Prostate gland (tissue), 2 donors: Measurements from ENCODE around the gene VAC14. TPM values are rescaled to one million over a fixed set of nuclear protein-coding genes. Genes with fewer than 3 reads are reported as not detected.

Experiments
- DNase-seq: peaks from one replicate; pipeline ENCODE4 v3.0.0-alpha.2; 2019; ENCODE audit warnings: low spot score
- H3K27ac ChIP-seq, 2 donors: fragments of 200-600 bp; sonication (generic); 2 replicates each; pipeline ENCODE4 v1.5.1; 2017 to 2019
- H3K27me3 ChIP-seq: fragments of 200-600 bp; sonication (generic); replicated peaks from 2 replicates; pipeline ENCODE4 v1.5.1; 2019; ENCODE audit not compliant: insufficient read depth
- H3K36me3 ChIP-seq, 2 donors: fragments of 200-600 bp; sonication (generic); 1 replicate in 1 of 2; 2 replicates in 1 of 2; pipeline versions ENCODE4 v1.5.1 to v1.8.1; 2017 to 2019
- H3K4me1 ChIP-seq: fragments of 200-600 bp; sonication (generic); replicated peaks from 2 replicates; pipeline ENCODE4 v1.5.1; 2019
- H3K4me3 ChIP-seq, 2 donors: fragments of 200-600 bp; sonication (generic); 2 replicates each; pipeline ENCODE4 v1.5.1; 2017 to 2019
- H3K9me3 ChIP-seq: fragments of 200-600 bp; sonication (generic); 2 replicates; pipeline ENCODE4 v1.5.1; 2017
- POLR2A ChIP-seq: fragments of 450-650 bp; IDR thresholded peaks from one replicate; pipeline ENCODE4 v1.6.1; 2016; ENCODE audit warnings: antibody characterized with exemption, mild to moderate bottlenecking
- POLR2AphosphoS5 ChIP-seq: sonication (generic); formaldehyde crosslinking; IDR thresholded peaks from one replicate; pipeline ENCODE4 v1.6.1; 2017; ENCODE audit warnings: antibody characterized with exemption
- WGBS: methylation state at CpG from one replicate; pipeline ENCODE4 v1.1.5; 2018; 5-methylcytosine and 5-hydroxymethylcytosine counted together
- intact Hi-C: fragments of 100-400 bp; cut with DNase I; formaldehyde crosslinking; loops from one replicate; pipeline ENCODE4 v1.14.2; 2022
- total RNA-seq, 2 donors: library from RNA; depleted of rRNA; stranded (reverse); fragments of >200 nt; gene quantifications; one replicate each; pipeline ENCODE4 v1.1.0, GENCODE V29; 2016
- TF ChIP-seq, protein P1 (sequence below), 4 experiments: fragments of 200-600 bp in 2 of 4; fragments of 450-650 bp in 2 of 4; sonication (generic) in 2 of 4; IDR thresholded peaks; 1 replicate in 3 of 4; 2 replicates in 1 of 4; pipeline ENCODE4 v1.5.1; 2016 to 2019; ENCODE audit warnings: antibody characterized with exemption in 4 of 4, mild to moderate bottlenecking in 2 of 4, moderate library complexity in 2 of 4

The VAC14 gene
- total RNA-seq, 2 donors from 2014 or later: 30.3 to 66.8 TPM

DNA sequence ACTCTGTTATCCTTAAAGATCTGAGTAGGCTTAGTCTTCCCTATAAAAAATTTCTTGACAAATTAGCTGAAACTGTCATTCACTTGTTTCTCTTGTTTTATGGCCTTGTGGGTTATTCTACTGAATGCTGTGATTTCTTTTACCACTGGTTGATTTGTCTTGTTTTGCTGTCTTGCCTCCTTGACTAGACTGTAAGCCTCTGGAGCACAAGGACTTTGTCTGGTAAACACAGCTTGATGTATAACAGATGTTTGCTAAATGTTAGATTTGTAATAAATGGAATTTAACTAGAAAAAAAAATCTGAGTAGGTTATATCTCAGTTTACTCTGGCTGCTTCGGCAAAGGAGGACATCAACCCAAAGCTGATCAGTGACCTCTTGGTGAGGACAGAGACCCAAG, 21.6 kb downstream of the VAC14 start:
- H3K4me3 ChIP-seq: no peak overlapping the region
- H3K4me1 ChIP-seq: peaks cover 7% of the 10 kb centered on the region
- WGBS: 71% methylated on average over 1 of the region's 1 CpG
- intact Hi-C loops: no loop called here
- no peaks in the 10 kb centered on the region for H3K9me3 ChIP-seq
- no peaks in the 10 kb centered on the region for H3K27me3 ChIP-seq
- no peak overlapping the region for H3K27ac ChIP-seq
- TF ChIP-seq POLR2A (no peak), POLR2AphosphoS5 (no peak)
- TF ChIP-seq, protein P1, sequence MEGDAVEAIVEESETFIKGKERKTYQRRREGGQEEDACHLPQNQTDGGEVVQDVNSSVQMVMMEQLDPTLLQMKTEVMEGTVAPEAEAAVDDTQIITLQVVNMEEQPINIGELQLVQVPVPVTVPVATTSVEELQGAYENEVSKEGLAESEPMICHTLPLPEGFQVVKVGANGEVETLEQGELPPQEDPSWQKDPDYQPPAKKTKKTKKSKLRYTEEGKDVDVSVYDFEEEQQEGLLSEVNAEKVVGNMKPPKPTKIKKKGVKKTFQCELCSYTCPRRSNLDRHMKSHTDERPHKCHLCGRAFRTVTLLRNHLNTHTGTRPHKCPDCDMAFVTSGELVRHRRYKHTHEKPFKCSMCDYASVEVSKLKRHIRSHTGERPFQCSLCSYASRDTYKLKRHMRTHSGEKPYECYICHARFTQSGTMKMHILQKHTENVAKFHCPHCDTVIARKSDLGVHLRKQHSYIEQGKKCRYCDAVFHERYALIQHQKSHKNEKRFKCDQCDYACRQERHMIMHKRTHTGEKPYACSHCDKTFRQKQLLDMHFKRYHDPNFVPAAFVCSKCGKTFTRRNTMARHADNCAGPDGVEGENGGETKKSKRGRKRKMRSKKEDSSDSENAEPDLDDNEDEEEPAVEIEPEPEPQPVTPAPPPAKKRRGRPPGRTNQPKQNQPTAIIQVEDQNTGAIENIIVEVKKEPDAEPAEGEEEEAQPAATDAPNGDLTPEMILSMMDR (IDR thresholded peaks at IDR 0.05): no peak
- H3K36me3 ChIP-seq: peaks cover 0 to 17% of the 10 kb centered on the region in 2 donors
- DNase-seq: no peak

DNA sequence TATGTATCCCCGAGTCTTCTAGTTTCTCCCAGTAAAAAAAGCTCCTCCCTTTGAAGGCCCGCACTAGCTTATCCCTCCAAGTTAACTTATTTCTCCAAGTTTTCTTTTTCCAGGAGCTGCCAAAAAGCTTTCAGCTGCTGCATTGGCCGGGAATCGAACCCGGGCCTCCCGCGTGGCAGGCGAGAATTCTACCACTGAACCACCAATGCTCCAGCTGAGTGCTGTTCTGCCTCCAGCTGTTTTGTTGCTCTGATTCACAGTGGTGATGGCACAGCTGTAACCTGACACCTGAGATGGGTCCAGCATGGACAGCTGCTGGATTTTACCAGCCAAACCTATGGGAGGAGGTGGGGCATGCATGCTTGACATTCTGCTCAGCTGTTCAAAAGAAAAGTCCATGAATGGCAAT, 22.1 kb downstream of the VAC14 start:
- H3K4me3 ChIP-seq: no peak overlapping the region
- intact Hi-C loops: no loop called here
- no peak overlapping the region for H3K27ac ChIP-seq
- H3K9me3 ChIP-seq: no peaks in the 10 kb centered on the region
- TF ChIP-seq POLR2A: no peak
- TF ChIP-seq, protein P1 (IDR thresholded peaks at IDR 0.05): no peak
- TF ChIP-seq POLR2AphosphoS5: peak; percentile 65
- H3K36me3 ChIP-seq: peaks cover 0 to 17% of the 10 kb centered on the region in 2 donors
- H3K4me1 ChIP-seq: peaks cover 7% of the 10 kb centered on the region
- H3K27me3 ChIP-seq: no peaks in the 10 kb centered on the region
- DNase-seq: peak; percentile 35
- 24% methylated on average over 8 of the region's 8 CpGs for WGBS

DNA sequence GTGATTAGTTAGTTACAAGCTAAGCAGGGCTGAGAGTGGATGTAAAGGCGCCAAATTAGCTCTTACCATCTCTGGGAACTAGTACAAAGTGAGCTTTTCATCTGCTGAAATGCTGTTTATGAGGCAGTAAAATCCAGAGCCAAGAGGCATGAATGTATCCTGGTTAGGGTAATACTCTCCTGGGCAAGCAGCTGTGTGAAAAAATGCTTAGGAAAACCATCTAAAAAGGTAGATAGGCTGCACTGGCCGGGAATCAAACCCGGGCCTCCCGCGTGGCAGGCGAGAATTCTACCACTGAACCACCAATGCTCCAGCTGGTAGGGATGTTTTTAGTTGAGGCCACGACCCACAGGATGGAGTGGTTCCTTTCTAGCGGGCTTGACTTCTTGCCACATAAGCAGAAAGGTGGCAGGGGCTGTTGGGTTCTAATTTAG, 23.0 kb downstream of the VAC14 start:
- TF ChIP-seq POLR2AphosphoS5: peak; percentile 72
- TF ChIP-seq, protein P1 (IDR thresholded peaks at IDR 0.05): no peak
- Histone ChIP-seq H3K36me3 (peaks cover 0 to 17% of the 10 kb centered on the region in 2 donors), H3K27ac (peak overlapping the region; percentile 9 to 67), H3K4me3 (no peak overlapping the region), H3K4me1 (peaks cover 7% of the 10 kb centered on the region), H3K9me3 (no peaks in the 10 kb centered on the region), H3K27me3 (no peaks in the 10 kb centered on the region)
- DNase-seq: peak; percentile 55
- WGBS: 26% methylated on average over 8 of the region's 8 CpGs
- intact Hi-C loops: no loop called here

DNA sequence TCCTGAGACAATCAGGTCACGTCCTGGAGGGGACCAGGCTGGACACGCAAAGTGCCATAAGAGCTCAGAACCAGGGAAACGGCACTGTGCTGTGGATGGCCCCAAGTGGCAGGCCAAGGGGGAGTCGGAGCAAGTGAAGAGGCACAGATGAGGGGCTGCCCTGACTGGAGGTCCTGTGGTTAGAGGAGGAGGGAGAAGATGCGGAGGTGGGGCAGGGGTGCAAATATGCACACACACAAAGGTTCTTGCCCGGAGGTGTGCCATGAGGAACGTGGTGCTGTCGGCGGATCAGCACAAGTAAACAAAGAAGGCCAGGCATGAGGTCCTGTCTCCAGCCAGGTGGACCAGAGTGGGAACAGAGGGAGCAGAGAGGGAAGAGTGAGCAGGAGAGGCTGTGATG, 23.5 kb downstream of the VAC14 start:
- peak overlapping the region; percentile 9 to 67 for H3K27ac ChIP-seq

DNA sequence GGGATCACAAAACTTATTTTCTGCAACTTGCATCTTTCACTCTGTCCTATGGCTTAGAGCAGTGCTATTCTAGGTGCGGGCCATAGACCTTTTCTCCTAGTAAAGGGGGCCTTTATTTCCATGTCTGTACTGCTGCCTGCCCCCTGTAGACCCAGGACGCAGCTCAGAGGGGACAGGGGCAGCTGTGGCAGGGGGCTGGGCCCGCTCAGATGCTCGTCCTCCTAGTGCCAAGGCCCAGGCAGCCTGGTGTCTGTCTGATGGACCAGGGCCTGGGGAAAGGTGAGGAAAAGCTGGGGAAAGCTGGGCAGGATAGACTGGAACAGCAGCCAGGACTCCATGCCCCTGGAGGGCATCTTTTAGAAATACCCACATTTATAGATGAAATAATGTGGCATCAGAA, 25.6 kb downstream of the VAC14 start:
- Histone ChIP-seq H3K4me1 (peaks cover 7% of the 10 kb centered on the region), H3K36me3 (peaks cover 0 to 3% of the 10 kb centered on the region in 2 donors), H3K27ac (no peak overlapping the region), H3K4me3 (no peak overlapping the region), H3K9me3 (no peaks in the 10 kb centered on the region), H3K27me3 (no peaks in the 10 kb centered on the region)
- WGBS: 94% methylated on average over 4 of the region's 4 CpGs
- TF ChIP-seq POLR2A: no peak
- intact Hi-C loops: no loop called here
- no peak for DNase-seq

More for the DNA sequence above, 23.5 kb downstream of the VAC14 start:
- intact Hi-C loops: no loop called here
- WGBS: 35% methylated on average over 9 of the region's 9 CpGs
- peak; percentile 46 for DNase-seq
- no peak for TF ChIP-seq POLR2A
- TF ChIP-seq, protein P1 (IDR thresholded peaks at IDR 0.05): no peak
- no peak for TF ChIP-seq POLR2AphosphoS5
- no peaks in the 10 kb centered on the region for H3K27me3 ChIP-seq
- no peak overlapping the region for H3K4me3 ChIP-seq
- no peaks in the 10 kb centered on the region for H3K9me3 ChIP-seq
- peaks cover 7% of the 10 kb centered on the region for H3K4me1 ChIP-seq
- H3K36me3 ChIP-seq: peaks cover 0 to 17% of the 10 kb centered on the region in 2 donors
